K562 (cell line): ENCODE results near the gene DVL2. TPM values are rescaled to one million over a fixed set of nuclear protein-coding genes. Genes with fewer than 3 reads are reported as not detected.

Experiments
- ARID4B ChIP-seq: sonication (generic); formaldehyde crosslinking; IDR thresholded peaks from 2 replicates; pipeline ENCODE4 v1.8.0; 2022; ENCODE audit warnings: mild to moderate bottlenecking, missing genetic modification reagents
- CEBPB ChIP-seq: fragments of 450-650 bp; IDR thresholded peaks from 2 replicates; pipeline ENCODE4 v1.6.1; 2016; ENCODE audit warnings: missing genetic modification characterization, missing compliant biosample characterization
- ELK3 ChIP-seq: fragments of 450-650 bp; formaldehyde crosslinking; IDR thresholded peaks from 2 replicates; pipeline ENCODE4 v1.4.0; 2020; ENCODE audit warnings: mild to moderate bottlenecking
- ETS2 ChIP-seq: IDR thresholded peaks from 2 replicates; pipeline ENCODE4 v1.6.1; 2016; ENCODE audit warnings: borderline replicate concordance, missing genetic modification characterization, mild to moderate bottlenecking, moderate library complexity, missing compliant biosample characterization; ENCODE audit not compliant: poor library complexity, severe bottlenecking
- FOSL1 ChIP-seq: fragments of 200-800 bp; sonication (Bioruptor generic); conservative IDR thresholded peaks from 2 replicates; pipeline ENCODE4 v1.6.1; 2016; ENCODE audit warnings: missing genetic modification characterization, missing compliant biosample characterization
- KDM2B ChIP-seq: fragments of 250-450 bp; sonication (Bioruptor Pico); IDR thresholded peaks from 2 replicates; pipeline ENCODE4 v1.8.0; 2021; ENCODE audit warnings: mild to moderate bottlenecking, moderate library complexity
- KDM5B ChIP-seq: fragments of 200-600 bp; sonication (generic); IDR thresholded peaks from 2 replicates; pipeline ENCODE4 v1.6.1; 2012; ENCODE audit warnings: low read depth, mild to moderate bottlenecking, moderate library complexity, low read length, control low read depth, inconsistent platforms; ENCODE audit not compliant: insufficient replicate concordance
- MECOM ChIP-seq: fragments of 250-450 bp; sonication (Bioruptor Pico); IDR thresholded peaks from 2 replicates; pipeline ENCODE4 v1.8.0; 2022; ENCODE audit warnings: inconsistent platforms
- NRF1 ChIP-seq, 2 experiments: fragments of 450-650 bp; IDR thresholded peaks in 1 of 2; conservative IDR thresholded peaks in 1 of 2; 2 replicates each; pipeline ENCODE4 v1.6.1; 2014; ENCODE audit warnings: mild to moderate bottlenecking in 2 of 2
- TGIF2 ChIP-seq: sonication (generic); formaldehyde crosslinking; IDR thresholded peaks from 2 replicates; pipeline ENCODE4 v1.8.1; 2022; ENCODE audit warnings: mild to moderate bottlenecking, missing genetic modification reagents, moderate library complexity
- ZNF644 ChIP-seq: fragments of 200-800 bp; sonication (Bioruptor generic); IDR thresholded peaks from 2 replicates; pipeline ENCODE4 v1.6.1; 2016; ENCODE audit warnings: low read depth, missing genetic modification characterization, missing compliant biosample characterization
- polyA plus RNA-seq, 8 experiments: library from polyadenylated mRNA; depleted of rRNA in 4 of 8; stranded (reverse) in 5 of 8; unstranded in 3 of 8; fragments of >200 nt; fragmentation: Nextera tagmentation in 2 of 8; fragmentation: Illumina TruSeq in 1 of 8; extraction: Ambion mirVana in 2 of 8; extraction: Trizol in 1 of 8; gene quantifications; 2 replicates each; pipeline versions ENCODE4 v1.2.1 to v1.2.3, GENCODE V29; 2011 to 2014; ENCODE audit warnings: inconsistent platforms in 1 of 8, missing spikeins in 1 of 8
- total RNA-seq, 7 experiments: library from RNA; depleted of rRNA in 6 of 7; stranded (reverse); fragments of >200 nt in 6 of 7; fragmentation: Illumina TruSeq in 2 of 7; extraction: Trizol in 2 of 7; gene quantifications; 2 replicates each; pipeline versions ENCODE4 v1.2.1 to v1.2.3, GENCODE V29; 2011 to 2021; ENCODE audit warnings: low replicate concordance in 1 of 7
- TF ChIP-seq, protein P1 (sequence below), 2 experiments: fragments of 450-650 bp; IDR thresholded peaks; 2 replicates each; pipeline ENCODE4 v1.6.1; 2016
- TF ChIP-seq, protein P2 (sequence below): sonication (generic); formaldehyde crosslinking; IDR thresholded peaks from 2 replicates; pipeline ENCODE4 v1.4.0; 2020; ENCODE audit warnings: mild to moderate bottlenecking, missing genetic modification reagents
- TF ChIP-seq, protein P3 (sequence below): fragments of 450-650 bp; formaldehyde crosslinking; IDR thresholded peaks from 2 replicates; pipeline ENCODE4 v1.4.0; 2022; ENCODE audit warnings: missing genetic modification characterization

The DVL2 gene
- total and polyA plus RNA-seq, 9 of the 15 experiments (the other 6 are each of a cell fraction or from before 2014, with no cell fraction given): 1.3 to 49.5 (median 24.3) TPM

GRCh38 chr17:7234083-7234951 lies at the start of gene DVL2 (continued):
- TF ChIP-seq, protein P1, sequence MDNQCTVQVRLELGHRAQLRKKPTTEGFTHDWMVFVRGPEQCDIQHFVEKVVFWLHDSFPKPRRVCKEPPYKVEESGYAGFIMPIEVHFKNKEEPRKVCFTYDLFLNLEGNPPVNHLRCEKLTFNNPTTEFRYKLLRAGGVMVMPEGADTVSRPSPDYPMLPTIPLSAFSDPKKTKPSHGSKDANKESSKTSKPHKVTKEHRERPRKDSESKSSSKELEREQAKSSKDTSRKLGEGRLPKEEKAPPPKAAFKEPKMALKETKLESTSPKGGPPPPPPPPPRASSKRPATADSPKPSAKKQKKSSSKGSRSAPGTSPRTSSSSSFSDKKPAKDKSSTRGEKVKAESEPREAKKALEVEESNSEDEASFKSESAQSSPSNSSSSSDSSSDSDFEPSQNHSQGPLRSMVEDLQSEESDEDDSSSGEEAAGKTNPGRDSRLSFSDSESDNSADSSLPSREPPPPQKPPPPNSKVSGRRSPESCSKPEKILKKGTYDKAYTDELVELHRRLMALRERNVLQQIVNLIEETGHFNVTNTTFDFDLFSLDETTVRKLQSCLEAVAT (IDR thresholded peaks at IDR 0.05): no peak
- TF ChIP-seq ETS2 (tag) (no peak), ARID4B (CRISPR knock-in tag) (peak; percentile 89), KDM5B (peak; percentile 62), ZNF644 (tag) (no peak), NRF1 (conservative IDR thresholded peaks at IDR 0.05 in 1 of 2, IDR thresholded peaks at IDR 0.05 in 1 of 2) (peak; percentile 89 to 90), CEBPB (tag) (no peak), ELK3 (CRISPR knock-in tag) (no peak), FOSL1 (tag) (no peak), KDM2B (CRISPR knock-in tag) (no peak), MECOM (CRISPR knock-in tag) (peak; percentile 53; the same call in 1 of the 2 replicates), TGIF2 (CRISPR knock-in tag) (no peak)
- TF ChIP-seq, protein P2, sequence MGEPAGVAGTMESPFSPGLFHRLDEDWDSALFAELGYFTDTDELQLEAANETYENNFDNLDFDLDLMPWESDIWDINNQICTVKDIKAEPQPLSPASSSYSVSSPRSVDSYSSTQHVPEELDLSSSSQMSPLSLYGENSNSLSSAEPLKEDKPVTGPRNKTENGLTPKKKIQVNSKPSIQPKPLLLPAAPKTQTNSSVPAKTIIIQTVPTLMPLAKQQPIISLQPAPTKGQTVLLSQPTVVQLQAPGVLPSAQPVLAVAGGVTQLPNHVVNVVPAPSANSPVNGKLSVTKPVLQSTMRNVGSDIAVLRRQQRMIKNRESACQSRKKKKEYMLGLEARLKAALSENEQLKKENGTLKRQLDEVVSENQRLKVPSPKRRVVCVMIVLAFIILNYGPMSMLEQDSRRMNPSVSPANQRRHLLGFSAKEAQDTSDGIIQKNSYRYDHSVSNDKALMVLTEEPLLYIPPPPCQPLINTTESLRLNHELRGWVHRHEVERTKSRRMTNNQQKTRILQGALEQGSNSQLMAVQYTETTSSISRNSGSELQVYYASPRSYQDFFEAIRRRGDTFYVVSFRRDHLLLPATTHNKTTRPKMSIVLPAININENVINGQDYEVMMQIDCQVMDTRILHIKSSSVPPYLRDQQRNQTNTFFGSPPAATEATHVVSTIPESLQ: no peak
- TF ChIP-seq, protein P3, sequence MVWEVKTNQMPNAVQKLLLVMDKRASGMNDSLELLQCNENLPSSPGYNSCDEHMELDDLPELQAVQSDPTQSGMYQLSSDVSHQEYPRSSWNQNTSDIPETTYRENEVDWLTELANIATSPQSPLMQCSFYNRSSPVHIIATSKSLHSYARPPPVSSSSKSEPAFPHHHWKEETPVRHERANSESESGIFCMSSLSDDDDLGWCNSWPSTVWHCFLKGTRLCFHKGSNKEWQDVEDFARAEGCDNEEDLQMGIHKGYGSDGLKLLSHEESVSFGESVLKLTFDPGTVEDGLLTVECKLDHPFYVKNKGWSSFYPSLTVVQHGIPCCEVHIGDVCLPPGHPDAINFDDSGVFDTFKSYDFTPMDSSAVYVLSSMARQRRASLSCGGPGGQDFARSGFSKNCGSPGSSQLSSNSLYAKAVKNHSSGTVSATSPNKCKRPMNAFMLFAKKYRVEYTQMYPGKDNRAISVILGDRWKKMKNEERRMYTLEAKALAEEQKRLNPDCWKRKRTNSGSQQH: peak; percentile 95
